Renal cortical epithelial cell (primary cell): ENCODE data around the gene OLFM2. TPM values are rescaled to one million over a fixed set of nuclear protein-coding genes. Genes with fewer than 3 reads are reported as not detected.

ENCODE experiments used
- DNase-seq: peaks from one replicate; pipeline ENCODE4 v3.0.0-alpha.2; 2011; ENCODE audit warnings: low read depth
- total RNA-seq: library from RNA; depleted of rRNA; stranded (reverse); fragments of >200 nt; gene quantifications from 2 replicates; pipeline ENCODE4 v1.2.3, GENCODE V29; 2014

OLFM2 gene
- total RNA-seq, 1 donor from 2014 or later: 4.9 TPM

GRCh38 chr19:9909251-9909650 is 27.1 kb downstream of the OLFM2 start:
- DNase-seq: no peak

GRCh38 chr19:9906475-9907087 is 29.7 kb downstream of the OLFM2 start:
- DNase-seq: no peak

GRCh38 chr19:9903336-9903735 is 33.0 kb downstream of the OLFM2 start:
- DNase-seq: peak; percentile 28

- DNase-seq: no peak
These were observed 34.7 kb downstream of the OLFM2 start for GRCh38 chr19:9901642-9902041.

DNA sequence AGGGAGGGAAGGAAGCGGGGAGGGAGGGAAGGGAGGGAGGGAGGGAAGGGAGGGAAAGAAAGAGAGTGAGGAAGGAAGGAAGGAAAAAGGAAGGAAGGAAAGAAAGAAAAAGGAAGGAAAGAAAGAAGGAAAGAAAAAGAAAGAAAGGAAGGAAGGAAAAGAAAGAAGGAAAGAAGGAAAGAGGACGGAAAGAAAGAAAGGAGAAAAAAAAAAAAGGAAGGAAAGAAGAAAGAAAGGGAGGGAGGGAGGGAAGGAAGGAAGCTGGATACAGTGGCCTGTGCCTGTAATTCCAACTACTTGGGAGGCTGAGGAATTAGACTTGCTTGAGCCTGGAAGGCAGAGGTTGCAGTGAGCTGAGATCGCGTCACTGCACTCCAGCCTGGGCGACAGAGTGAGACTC is 35.3 kb downstream of the OLFM2 start:
- DNase-seq: no peak

DNA sequence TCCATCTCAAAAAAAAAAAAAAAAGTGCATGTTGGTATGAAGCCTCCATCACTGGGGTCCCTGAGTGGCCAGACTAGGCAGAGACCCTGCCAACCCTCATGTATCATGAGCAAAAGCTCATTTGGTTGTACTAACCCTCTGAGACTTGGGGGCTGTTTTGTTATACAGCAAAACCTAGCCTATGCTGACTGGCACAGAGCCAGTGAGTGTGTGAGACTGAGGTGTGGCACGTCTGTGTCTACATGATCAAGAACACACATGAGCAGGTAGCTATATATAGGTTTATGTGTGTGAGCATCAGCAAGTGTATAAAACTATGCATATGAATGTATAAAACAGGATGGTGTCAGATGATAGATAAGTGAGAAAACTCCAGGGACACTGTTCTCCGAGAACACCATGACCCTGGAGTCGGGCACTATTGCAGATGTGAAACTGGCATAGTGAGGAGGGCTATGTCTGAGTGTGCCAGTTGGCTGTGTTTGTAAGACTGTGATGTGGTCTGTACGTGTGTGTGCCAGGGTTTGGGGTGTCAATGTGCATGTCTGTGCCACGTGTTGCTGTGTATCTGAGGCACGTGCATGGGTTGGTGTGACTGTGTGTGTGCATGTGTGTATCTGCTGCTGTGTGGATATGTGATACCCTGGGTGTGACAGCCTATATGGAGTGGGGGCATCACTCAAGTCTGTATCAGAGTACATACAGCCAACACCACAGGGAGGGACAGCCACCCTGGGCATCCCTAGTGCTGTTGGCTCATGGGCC is 44.5 kb downstream of the OLFM2 start:
- DNase-seq: no peak

GRCh38 chr19:9885077-9885552 is 51.2 kb downstream of the OLFM2 start:
- DNase-seq: no peak

- no peak for DNase-seq
These were observed 52.6 kb downstream of the OLFM2 start for GRCh38 chr19:9883764-9884163.

DNA sequence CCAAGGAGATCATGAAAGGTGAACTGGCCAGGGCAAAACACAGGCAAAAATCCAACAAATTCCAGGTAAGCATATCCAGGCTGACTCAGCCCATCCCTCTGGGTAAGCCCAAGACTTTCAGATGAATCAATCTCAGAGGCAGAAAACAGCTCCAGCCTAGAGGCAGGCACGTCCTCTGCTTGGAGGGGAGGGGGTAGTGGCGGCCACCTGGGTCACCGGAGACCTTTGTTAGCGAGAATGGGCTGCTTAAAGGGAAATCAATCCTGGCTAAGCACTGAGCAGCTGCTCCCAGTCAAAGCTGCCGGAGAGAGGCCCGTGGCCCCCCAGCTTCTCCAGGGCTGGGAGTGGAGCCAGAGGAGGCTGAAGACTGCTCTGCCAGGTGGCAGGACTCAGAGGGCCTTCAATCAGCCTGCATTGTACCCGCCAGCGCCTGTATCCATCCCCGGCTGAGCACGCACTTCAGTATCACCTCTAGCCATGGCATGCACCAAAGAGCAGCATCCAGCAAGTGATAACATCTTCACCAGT is 53.0 kb downstream of the OLFM2 start:
- DNase-seq: no peak

DNA sequence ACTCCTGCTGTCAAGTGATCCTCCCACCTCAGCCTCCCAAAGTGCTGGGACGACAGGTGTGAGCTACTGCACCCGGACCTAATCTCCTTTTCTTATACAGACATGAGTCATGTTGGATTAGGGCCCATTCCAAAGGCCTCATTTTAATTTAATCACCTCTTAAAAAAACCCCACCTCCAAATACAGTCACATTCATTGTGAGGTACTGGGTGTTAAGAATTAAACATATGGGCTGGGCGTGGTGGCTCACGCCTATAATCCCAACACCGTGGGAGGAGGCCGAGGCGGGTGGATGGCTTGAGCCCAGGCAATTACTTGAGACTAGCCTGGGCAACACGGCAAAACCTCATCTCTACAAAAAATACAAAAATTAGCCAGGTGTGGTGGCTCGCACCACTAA is 54.6 kb downstream of the OLFM2 start:
- no peak for DNase-seq

DNA sequence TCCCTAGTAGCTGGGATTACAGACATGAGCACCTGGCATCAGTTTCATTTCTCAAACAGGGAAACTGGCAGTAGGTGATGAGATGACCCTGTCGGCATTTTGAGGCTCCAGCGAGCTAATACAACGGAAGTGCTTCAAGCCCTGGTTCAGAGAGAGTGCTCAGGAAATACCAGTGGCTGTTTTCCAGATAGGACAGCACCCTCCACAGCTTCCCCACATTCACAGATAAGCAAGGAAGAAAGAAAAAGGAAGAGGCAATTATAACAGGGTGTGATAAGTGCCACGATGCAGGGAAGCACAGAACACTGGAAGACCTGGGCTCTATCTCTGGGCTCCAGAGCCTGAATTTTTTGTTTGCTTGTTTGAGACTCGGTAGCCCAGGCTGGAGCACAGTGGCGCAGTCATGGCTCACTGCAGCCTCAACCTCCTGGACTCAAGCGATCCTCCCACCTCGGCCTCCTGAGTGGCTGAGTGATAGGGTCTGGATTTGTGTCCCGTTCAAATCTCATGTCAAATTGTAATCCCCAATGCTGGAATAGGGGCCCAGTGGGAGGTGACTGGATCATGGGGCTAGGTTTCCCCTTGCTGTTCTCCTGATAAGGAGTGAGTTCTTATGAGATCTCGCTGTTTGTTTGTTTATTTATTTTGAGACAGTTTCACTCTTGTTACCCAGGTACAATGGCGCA is 57.7 kb downstream of the OLFM2 start:
- no peak for DNase-seq

- DNase-seq: no peak
These were observed 58.4 kb downstream of the OLFM2 start for GRCh38 chr19:9877780-9878510.

DNA sequence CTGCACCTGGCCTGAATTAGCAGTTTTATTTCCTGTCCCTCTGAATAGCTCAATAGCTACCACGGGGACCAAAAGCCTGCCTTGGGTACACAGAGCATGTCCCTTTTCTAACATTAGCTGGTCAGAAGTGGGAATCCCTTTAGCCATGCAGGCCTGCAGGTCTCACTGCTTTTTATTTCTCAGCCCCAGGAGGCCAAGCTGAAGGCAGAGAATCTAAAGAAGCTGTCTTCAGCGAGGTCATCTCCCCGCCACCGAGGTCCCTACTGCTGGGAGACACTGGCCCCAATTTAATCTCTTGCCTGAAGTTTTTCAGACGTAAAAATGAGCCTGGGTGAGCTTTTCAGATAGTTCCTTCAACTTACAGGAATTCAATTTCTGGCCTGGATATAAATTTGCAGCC is 60.5 kb downstream of the OLFM2 start:
- no peak for DNase-seq

GRCh38 chr19:9875031-9875627 is 61.2 kb downstream of the OLFM2 start:
- no peak for DNase-seq

- DNase-seq: no peak
These were observed 63.6 kb downstream of the OLFM2 start for GRCh38 chr19:9872618-9873242.

DNA sequence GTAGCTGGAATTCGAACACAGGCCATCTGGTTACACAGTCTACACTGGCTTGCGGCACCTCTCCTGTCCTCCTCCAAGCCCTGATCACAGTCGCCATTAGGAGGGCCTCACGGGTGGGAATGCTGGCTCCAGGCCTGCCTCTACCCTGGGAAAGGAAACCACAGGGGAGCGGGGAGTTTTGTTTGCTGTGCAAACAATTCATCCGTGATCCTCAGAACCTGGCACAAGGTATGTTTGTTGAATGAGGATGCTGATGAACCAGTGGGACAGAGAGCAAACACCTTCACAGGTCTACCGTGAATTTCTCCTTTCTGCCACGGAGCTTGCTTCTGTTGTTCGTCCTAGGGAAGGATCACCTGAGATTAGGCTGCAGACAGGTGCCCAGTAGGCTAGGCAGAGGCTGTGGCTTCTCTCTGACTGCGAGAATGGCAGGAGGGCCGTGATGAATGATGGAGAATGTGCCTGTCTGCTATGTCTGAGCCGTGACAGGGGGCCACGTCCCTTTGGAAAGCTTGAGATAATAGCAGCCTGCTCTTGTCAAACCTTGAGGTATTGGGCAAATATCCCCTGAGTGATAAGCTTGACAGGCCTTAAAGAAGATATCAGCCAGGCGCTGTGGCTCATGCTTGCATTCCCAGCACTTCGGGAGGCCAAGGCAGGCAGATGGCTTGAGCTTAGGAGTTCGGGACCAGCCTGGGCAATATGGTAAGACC is 64.5 kb downstream of the OLFM2 start:
- DNase-seq: no peak

- no peak for DNase-seq
These were observed 67.2 kb downstream of the OLFM2 start for GRCh38 chr19:9868983-9869617.

GRCh38 chr19:9865732-9866501 is 70.4 kb downstream of the OLFM2 start:
- DNase-seq: no peak

GRCh38 chr19:9863759-9864158 is 72.6 kb downstream of the OLFM2 start:
- DNase-seq: no peak
